ENCODE measurements around the gene VPS26A.

- TF ChIP-seq CTCF (conservative IDR thresholded peaks at IDR 0.05): no peak
- no peak for TF ChIP-seq EZH2 (IDR thresholded peaks at IDR 0.05; ENCODE audit: low read depth)
Observed at GRCh38 chr10:69089638-69090599, 34.1 kb upstream of the VPS26A start.
